AG04450 (cell line): ENCODE measurements around the gene COQ6. TPM values are rescaled to one million over a fixed set of nuclear protein-coding genes. Genes with fewer than 3 reads are reported as not detected.
"Not testable (repeated sequence)": the region's sequence is repeated elsewhere in the genome, so short reads cannot be mapped to it uniquely, and the experiment has no call there.

ENCODE experiments used
- CTCF ChIA-PET: fragments of 300-600, 350-600 bp; formaldehyde crosslinking; extraction: SDS; loops from one replicate; lab custom pipeline; 2022; ENCODE audit warnings: antibody characterized with exemption, inconsistent platforms; lab: Charles Lee
- POLR2A ChIA-PET: fragments of 350-600 bp; formaldehyde crosslinking; extraction: SDS; loops from one replicate; lab custom pipeline; 2021; ENCODE audit warnings: antibody characterized with exemption, inconsistent platforms; lab: Yijun Ruan, JAX
- DNase-seq: peaks from one replicate; pipeline ENCODE4 v3.0.0-alpha.2; 2011; ENCODE audit warnings: low read depth, low spot score
- H3K27ac ChIP-seq: one replicate; pipeline ENCODE4 v1.5.1; 2012; ENCODE audit warnings: low read depth, low read length, control low read depth
- H3K27me3 ChIP-seq: one replicate; pipeline ENCODE4 v1.6.0; 2012; ENCODE audit warnings: low read length; ENCODE audit not compliant: control insufficient read depth, insufficient read depth
- H3K4me3 ChIP-seq: 2 replicates; pipeline ENCODE4 v1.5.1; 2011; ENCODE audit warnings: mild to moderate bottlenecking, low read depth, low read length, control low read depth
- H3K9me3 ChIP-seq: 2 replicates; pipeline ENCODE4 v1.5.1; 2012; ENCODE audit warnings: low read length; ENCODE audit not compliant: control insufficient read depth, insufficient read depth
- CTCF ChIP-seq: IDR thresholded peaks from 2 replicates; pipeline ENCODE4 v1.5.1; 2011; ENCODE audit warnings: low read depth, low read length, control low read depth, inconsistent platforms
- polyA plus RNA-seq: library from polyadenylated mRNA; depleted of rRNA; stranded (reverse); fragments of >200 nt; gene quantifications from 2 replicates; pipeline ENCODE4 v1.2.3, GENCODE V29; 2011; rRNA removed
- small RNA-seq: library from RNA; depleted of rRNA; stranded (forward); fragments of <200 nt; gene quantifications from one replicate; pipeline ENCODE3, GENCODE V24; 2012; ENCODE audit warnings: low read depth; ENCODE audit not compliant: insufficient read length

COQ6 gene
- polyA plus RNA-seq, 1 experiment: 25.9 TPM

GRCh38 chr14:73997944-73998447 lies 47.9 kb downstream of the COQ6 start:
- Histone ChIP-seq H3K27me3 (no peaks in the 10 kb centered on the region), H3K27ac (no peak overlapping the region), H3K9me3 (no peaks in the 10 kb centered on the region), H3K4me3 (no peak overlapping the region)
- POLR2A ChIA-PET: no interaction called here
- no peak for TF ChIP-seq CTCF
- CTCF ChIA-PET: no interaction called here
- DNase-seq: no peak

GRCh38 chr14:73998726-73999125 lies 48.6 kb downstream of the COQ6 start:
- no peak for DNase-seq
- Histone ChIP-seq H3K9me3 (no peaks in the 10 kb centered on the region), H3K27ac (no peak overlapping the region), H3K27me3 (no peaks in the 10 kb centered on the region), H3K4me3 (no peak overlapping the region)
- no peak for TF ChIP-seq CTCF
- ChIA-PET POLR2A (no interaction called here), CTCF (no interaction called here)

- H3K9me3 ChIP-seq, POLR2A ChIA-PET, H3K27me3 ChIP-seq, DNase-seq, H3K27ac ChIP-seq, H3K4me3 ChIP-seq, CTCF ChIA-PET: not testable (repeated sequence)
Measured at GRCh38 chr14:74005664-74006063, 55.6 kb downstream of the COQ6 start.

- CTCF ChIA-PET: interaction anchor here (0.6 to 1.6 kb wide), 2 partner anchors 248 to 371 kb away, joined by 3 read pairs; no protein-coding TSS in a partner anchor
Measured at GRCh38 chr14:74008843-74009499, 58.9 kb downstream of the COQ6 start.

More at GRCh38 chr14:74008843-74009499, 58.9 kb downstream of the COQ6 start:
- no peak for DNase-seq
- POLR2A ChIA-PET: no interaction called here
- Histone ChIP-seq H3K4me3 (no peak overlapping the region), H3K27ac (no peak overlapping the region), H3K27me3 (no peaks in the 10 kb centered on the region), H3K9me3 (no peaks in the 10 kb centered on the region)
- no peak for TF ChIP-seq CTCF

Small RNA genes lying within 50 kb of the gene (small RNA-seq; reads per million reads assigned to genes)
- gene AC005480.2 (not detected), gene RF00019 (not detected)

Other genes starting within 250 kb of the COQ6 start
- gene PNMA1, start 235.9 kb upstream of the COQ6 start, polyA plus RNA-seq: 21.3 and 21.5 TPM in 2 replicates
- 4.5 and 6.9 TPM in 2 replicates for gene PTGR2, start 98.5 kb upstream of the COQ6 start, polyA plus RNA-seq
- 54.5 and 55.3 TPM in 2 replicates for gene ZNF410, start 63.4 kb upstream of the COQ6 start, polyA plus RNA-seq
- gene FAM161B, start 208 bp upstream of the COQ6 start, polyA plus RNA-seq: 2.6 and 2.8 TPM in 2 replicates
- gene ENTPD5, start 69.0 kb downstream of the COQ6 start, polyA plus RNA-seq: 10.0 and 11.4 TPM in 2 replicates
- 4.8 and 6.7 TPM in 2 replicates for gene BBOF1, start 69.0 kb downstream of the COQ6 start, polyA plus RNA-seq
- gene ALDH6A1, start 134.2 kb downstream of the COQ6 start, polyA plus RNA-seq: 18.3 and 19.0 TPM in 2 replicates
- gene LIN52, start 134.7 kb downstream of the COQ6 start, polyA plus RNA-seq: 8.1 and 10.6 TPM in 2 replicates